Cardiac fibroblast (primary cell): ENCODE data around the gene JADE2.

Experiments used
- DNase-seq, 2 donors: peaks; one replicate each; pipeline versions ENCODE4 v3.0.0 to v3.0.0-alpha.2; 2010; ENCODE audit warnings: low read depth in 2 of 2
- H3K4me3 ChIP-seq, 2 donors: replicated peaks in 1 of 2; 1 replicate in 1 of 2; 2 replicates in 1 of 2; pipeline ENCODE4 v1.5.1; 2011; ENCODE audit warnings: low read depth in 2 of 2, low read length in 2 of 2, mild to moderate bottlenecking in 2 of 2, moderate library complexity in 1 of 2
- TF ChIP-seq, protein P1 (sequence below): IDR thresholded peaks from one replicate; pipeline ENCODE4 v1.5.1; 2011; ENCODE audit warnings: low read depth, mild to moderate bottlenecking, low read length, inconsistent platforms

The JADE2 gene

DNA sequence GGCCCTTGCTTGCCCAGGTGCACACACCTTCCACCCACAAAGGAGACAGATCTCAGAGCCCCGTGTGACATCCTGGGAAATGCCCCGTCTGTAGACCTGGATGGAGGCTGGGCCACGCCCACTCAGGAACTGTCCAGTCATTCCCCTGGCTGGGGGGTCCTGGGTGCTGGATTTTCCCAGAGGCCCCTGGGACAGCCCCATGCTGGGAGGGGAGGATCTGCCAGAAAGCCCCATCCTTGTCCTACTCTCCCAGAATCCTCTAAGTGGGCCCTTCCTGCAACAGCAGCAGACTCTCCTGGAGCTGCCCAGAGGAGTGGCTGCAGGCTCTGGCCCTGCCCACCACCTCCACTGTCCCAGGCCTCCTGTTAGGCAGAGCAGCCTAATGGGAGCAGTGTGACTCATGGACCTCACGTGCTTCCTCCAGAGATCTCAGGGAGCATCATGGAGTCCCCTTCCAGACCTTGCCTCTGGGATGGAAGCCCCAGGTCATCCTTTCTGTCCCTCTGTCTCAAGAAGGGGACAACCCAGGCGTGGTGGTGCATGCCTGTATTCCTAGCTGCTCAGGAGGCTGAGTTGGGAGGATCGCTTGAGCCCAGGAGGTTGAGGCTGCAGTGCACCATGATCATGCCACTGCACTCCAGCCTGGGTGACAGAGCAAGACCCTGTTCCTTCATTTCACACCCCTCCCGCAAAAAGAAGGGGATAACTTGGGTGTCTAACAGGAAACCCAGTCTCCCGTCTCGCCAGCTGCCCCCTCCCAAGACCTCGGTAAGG, 51.7 kb downstream of the JADE2 start:
- peak; percentile 74 to 83 for DNase-seq

DNA sequence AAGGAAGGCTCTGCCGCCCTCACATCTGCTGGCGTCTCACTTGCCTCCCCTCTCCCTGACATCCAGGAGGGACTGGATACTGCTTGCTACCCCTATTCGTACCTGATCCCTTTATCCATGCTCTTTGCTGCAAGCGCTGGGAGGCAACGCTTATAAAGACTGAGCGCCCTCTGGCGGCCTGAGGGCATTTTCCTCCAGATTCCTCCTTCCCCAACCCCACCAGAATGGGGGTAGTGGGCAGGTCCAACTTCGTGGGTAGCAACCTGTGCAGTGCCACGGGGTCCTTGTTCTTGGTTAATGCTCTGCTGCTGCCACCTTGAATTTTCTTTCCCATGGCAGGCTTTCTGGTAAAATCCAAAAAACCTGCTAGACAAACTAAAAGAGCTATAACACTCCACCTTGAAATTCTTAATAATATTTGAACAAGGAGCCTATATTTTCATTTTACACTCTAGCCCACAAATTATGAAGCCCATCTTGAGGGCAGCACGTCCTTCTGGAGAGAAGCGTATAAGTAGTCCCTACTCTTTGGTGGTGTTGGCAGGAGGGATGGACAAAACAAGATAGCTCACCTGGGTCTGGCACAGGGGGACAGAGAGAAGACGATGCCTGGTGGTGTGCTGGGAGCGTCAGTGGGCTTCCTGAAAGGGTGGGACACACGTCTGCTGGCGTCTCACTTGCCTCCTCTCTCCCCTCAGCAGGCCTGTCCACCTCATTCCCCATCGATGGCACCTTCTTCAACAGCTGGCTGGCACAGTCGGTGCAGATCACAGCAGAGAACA, 52.5 kb downstream of the JADE2 start:
- DNase-seq = peak; percentile 83 to 85
- no peak overlapping the region for H3K4me3 ChIP-seq
- TF ChIP-seq, protein P1, sequence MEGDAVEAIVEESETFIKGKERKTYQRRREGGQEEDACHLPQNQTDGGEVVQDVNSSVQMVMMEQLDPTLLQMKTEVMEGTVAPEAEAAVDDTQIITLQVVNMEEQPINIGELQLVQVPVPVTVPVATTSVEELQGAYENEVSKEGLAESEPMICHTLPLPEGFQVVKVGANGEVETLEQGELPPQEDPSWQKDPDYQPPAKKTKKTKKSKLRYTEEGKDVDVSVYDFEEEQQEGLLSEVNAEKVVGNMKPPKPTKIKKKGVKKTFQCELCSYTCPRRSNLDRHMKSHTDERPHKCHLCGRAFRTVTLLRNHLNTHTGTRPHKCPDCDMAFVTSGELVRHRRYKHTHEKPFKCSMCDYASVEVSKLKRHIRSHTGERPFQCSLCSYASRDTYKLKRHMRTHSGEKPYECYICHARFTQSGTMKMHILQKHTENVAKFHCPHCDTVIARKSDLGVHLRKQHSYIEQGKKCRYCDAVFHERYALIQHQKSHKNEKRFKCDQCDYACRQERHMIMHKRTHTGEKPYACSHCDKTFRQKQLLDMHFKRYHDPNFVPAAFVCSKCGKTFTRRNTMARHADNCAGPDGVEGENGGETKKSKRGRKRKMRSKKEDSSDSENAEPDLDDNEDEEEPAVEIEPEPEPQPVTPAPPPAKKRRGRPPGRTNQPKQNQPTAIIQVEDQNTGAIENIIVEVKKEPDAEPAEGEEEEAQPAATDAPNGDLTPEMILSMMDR = peak; percentile 85

More for the DNA sequence above, 51.7 kb downstream of the JADE2 start:
- no peak overlapping the region for H3K4me3 ChIP-seq
- TF ChIP-seq, protein P1 = no peak

DNA sequence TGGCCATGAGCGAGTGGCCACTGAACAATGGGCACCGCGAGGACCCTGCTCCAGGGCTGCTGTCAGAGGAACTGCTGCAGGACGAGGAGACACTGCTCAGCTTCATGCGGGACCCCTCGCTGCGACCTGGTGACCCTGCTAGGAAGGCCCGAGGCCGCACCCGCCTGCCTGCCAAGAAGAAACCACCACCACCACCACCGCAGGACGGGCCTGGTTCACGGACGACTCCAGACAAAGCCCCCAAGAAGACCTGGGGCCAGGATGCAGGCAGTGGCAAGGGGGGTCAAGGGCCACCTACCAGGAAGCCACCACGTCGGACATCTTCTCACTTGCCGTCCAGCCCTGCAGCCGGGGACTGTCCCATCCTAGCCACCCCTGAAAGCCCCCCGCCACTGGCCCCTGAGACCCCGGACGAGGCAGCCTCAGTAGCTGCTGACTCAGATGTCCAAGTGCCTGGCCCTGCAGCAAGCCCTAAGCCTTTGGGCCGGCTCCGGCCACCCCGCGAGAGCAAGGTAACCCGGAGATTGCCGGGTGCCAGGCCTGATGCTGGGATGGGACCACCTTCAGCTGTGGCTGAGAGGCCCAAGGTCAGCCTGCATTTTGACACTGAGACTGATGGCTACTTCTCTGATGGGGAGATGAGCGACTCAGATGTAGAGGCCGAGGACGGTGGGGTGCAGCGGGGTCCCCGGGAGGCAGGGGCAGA, 53.3 kb downstream of the JADE2 start:
- no peak for DNase-seq
- no peak overlapping the region for H3K4me3 ChIP-seq
- TF ChIP-seq, protein P1 = no peak

DNA sequence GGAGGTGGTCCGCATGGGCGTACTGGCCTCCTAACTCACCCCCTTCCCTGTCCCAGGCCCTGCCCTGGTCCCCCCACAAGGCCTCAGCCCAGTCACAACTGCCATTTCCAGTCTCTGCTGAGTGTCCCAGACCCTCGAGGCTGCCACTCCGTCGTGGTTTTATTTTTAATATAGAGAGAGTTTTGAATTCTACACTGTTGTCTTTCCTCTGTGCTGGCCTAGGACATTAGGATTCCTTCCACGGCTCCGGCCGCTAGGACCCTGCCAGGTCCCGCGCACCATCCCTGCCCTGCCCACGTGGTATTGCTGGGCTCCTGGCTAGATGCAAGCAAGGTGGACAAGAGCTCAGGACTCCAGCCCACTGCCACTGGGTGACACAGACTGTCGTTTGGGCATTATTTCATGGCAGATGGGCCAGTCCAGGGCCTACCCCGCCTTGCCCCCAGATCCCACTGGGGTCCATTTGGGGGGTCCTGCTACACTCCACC, 53.9 kb downstream of the JADE2 start:
- TF ChIP-seq, protein P1 = no peak
- no peak overlapping the region for H3K4me3 ChIP-seq
- no peak for DNase-seq

DNA sequence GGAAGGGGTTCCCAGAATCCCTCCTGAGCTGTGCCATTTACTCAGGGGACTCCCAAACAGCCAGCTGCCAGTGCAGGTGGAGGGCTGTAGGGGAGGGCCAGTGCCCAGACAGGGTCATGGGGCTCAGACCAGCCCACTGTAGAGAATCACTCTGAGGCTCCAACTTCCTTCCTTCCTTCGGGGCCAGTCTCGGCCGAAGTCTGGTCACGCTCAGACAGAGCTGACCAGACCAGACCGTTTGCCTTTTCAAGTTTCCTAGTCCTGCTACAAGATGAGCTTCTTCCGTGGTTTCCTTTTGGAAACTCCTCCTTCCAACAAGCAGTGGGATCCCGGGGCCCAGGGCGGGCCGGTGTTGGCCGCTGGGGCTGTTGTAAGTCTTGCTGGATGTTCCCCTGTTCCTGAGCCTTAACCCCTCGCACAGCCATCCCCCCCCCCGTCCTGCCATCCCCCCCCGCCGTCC, 54.6 kb downstream of the JADE2 start:
- no peak overlapping the region for H3K4me3 ChIP-seq
- no peak for DNase-seq
- TF ChIP-seq, protein P1 = no peak

DNA sequence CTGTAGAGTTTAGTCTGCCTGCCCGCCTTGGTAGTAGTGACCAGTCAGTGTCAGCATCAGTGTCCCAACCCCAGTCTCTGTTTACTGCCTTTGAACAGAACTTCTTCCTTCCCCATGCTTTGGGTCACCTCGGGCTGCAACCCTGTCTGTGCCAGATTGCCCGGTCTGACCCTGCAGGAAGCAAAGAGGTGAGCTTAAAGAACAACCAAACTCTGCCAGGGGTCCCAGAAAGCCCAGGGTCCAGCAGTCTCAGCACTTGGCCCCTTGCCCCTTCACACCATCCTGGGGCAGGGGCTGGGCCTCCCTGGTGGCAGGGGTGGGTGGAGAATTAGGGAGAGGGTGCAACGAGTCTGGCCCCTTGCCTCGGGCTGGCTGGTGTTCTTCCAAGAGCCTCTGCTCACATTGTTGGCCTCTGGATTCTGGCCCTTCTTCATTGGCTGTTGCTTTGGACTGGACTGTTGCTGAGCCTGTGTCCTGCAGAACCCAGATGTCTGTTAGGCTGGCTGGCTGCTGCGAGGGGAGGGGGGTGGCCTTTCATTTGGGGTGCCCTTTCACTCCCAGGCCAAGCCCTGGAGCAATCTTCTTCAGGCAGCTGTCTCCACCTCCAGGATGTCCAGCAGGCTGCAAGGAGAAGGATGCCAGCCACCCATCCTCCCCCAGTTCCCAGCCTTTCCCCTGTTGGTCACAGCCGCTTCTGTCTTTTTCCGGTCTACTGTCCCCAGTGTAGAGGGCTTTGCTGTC, 55.9 kb downstream of the JADE2 start:
- no peak for DNase-seq
- TF ChIP-seq, protein P1 = no peak
- H3K4me3 ChIP-seq = no peak overlapping the region
